ENCODE results near the gene TBC1D1.

TBC1D1 gene

DNA sequence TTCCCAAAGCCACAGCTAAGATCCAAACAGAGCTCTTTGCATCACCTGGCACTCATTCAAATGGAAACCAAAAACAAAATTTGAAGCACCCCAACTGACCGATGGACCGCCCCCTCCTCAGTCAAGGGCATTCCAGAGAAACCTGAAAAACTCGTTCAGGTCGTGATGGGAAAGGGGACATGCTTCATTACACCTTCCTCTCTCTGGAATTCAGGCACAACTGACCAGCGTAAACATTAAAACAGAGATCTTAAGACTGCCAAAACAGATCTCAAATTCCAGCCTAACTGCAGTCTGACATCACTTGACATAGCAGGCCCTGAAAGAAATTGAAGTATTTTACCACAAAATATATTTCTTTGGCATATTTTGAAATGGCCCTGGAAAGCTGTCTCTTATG, 97.8 kb downstream of the TBC1D1 start:
- Histone ChIP-seq H3K9ac (ENCODE audit: low read length) (no peak overlapping the region), H3K36me3 (replicated peaks; ENCODE audit: insufficient read depth, low read length) (no peaks in the 10 kb centered on the region), H3K4me1 (ENCODE audit: low read length) (peaks cover under 1% of the 10 kb centered on the region; the same call in 1 of the 2 replicates), H3F3A (ENCODE audit: insufficient read depth, low read length) (no peaks in the 10 kb centered on the region), H3K4me3 (ENCODE audit: low read length) (no peak overlapping the region), H2AFZ (ENCODE audit: low read length) (no peak overlapping the region), H3K27ac (ENCODE audit: low read length) (no peak overlapping the region), H4K20me1 (ENCODE audit: insufficient read depth, low read length) (no peaks in the 10 kb centered on the region), H3K9me3 (replicated peaks; ENCODE audit: insufficient read depth, low read length) (no peaks in the 10 kb centered on the region), H3K27me3 (replicated peaks; ENCODE audit: insufficient read depth, low read length) (no peaks in the 10 kb centered on the region), H3K4me2 (ENCODE audit: low read depth, low read length) (no peak overlapping the region), H3K79me2 (ENCODE audit: low read length) (peaks cover 79% of the 10 kb centered on the region), H3K9me2 (replicated peaks; ENCODE audit: insufficient read depth, low read length) (no peaks in the 10 kb centered on the region)
- DNase-seq, result no peak
- TF ChIP-seq, protein P1, sequence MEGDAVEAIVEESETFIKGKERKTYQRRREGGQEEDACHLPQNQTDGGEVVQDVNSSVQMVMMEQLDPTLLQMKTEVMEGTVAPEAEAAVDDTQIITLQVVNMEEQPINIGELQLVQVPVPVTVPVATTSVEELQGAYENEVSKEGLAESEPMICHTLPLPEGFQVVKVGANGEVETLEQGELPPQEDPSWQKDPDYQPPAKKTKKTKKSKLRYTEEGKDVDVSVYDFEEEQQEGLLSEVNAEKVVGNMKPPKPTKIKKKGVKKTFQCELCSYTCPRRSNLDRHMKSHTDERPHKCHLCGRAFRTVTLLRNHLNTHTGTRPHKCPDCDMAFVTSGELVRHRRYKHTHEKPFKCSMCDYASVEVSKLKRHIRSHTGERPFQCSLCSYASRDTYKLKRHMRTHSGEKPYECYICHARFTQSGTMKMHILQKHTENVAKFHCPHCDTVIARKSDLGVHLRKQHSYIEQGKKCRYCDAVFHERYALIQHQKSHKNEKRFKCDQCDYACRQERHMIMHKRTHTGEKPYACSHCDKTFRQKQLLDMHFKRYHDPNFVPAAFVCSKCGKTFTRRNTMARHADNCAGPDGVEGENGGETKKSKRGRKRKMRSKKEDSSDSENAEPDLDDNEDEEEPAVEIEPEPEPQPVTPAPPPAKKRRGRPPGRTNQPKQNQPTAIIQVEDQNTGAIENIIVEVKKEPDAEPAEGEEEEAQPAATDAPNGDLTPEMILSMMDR (IDR thresholded peaks at IDR 0.05; ENCODE audit: low read length), result no peak
- TF ChIP-seq EZH2phosphoT487 (IDR thresholded peaks at IDR 0.05; ENCODE audit: low read length) (no peak), EZH2 (optimal IDR thresholded peaks at IDR 0.05; ENCODE audit: low read depth, low read length) (no peak)

DNA sequence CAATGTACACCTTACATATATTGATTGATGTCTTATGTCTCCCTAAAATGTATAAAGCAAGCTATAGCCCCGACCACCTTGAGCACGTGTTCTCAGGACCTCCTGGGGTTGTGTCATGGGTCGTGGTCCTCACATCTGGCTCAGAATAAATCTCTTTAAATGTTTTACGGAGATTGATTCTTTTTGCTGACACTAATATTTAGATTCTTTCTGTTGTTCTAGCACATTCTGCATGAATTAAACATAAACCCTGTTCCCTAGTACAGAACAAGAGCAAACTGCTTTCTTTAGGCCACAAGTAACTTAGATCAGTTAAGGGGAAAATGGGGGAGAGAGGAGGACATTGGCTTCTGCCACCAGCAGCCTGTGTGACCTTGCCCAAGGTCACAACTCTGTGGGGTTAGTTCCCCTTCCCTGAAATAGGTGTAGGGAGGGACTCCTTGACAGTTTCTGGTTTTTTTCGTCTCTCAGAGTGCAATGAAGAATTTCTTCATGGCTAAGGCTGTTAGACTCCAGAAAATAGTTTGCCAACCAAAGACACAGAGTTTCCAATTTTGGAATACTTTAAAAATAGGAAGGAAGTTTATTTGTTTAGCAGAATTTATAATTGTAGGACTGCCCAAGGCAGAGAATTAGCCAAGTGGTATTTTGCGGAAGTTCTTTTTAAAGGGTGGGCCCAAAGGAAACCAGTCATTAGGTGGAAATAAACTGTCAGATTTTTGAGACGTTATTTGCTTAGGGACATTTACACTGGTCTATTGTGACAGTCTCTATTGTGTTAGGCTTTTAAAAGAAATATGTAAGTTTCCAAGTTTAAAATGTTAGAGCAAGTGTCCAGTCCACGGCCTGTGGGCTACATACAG, 98.7 kb downstream of the TBC1D1 start:
- H3K27me3 ChIP-seq (replicated peaks; ENCODE audit: insufficient read depth, low read length), result no peaks in the 10 kb centered on the region
- no peaks in the 10 kb centered on the region for H3K36me3 ChIP-seq (replicated peaks; ENCODE audit: insufficient read depth, low read length)
- peaks cover 9% of the 10 kb centered on the region for H3K4me1 ChIP-seq (ENCODE audit: low read length)
- no peak for DNase-seq
- no peak overlapping the region for H3K9ac ChIP-seq (ENCODE audit: low read length)
- no peak overlapping the region for H3K4me3 ChIP-seq (ENCODE audit: low read length)
- TF ChIP-seq EZH2phosphoT487 (IDR thresholded peaks at IDR 0.05; ENCODE audit: low read length) (no peak), EZH2 (optimal IDR thresholded peaks at IDR 0.05; ENCODE audit: low read depth, low read length) (no peak)
- TF ChIP-seq, protein P1 (IDR thresholded peaks at IDR 0.05; ENCODE audit: low read length), result no peak
- no peak overlapping the region for H3K27ac ChIP-seq (ENCODE audit: low read length)
- H3K79me2 ChIP-seq (ENCODE audit: low read length), result peaks cover 78% of the 10 kb centered on the region
- H3K9me2 ChIP-seq (replicated peaks; ENCODE audit: insufficient read depth, low read length), result no peaks in the 10 kb centered on the region
- no peaks in the 10 kb centered on the region for H3K9me3 ChIP-seq (replicated peaks; ENCODE audit: insufficient read depth, low read length)
- H3F3A ChIP-seq (ENCODE audit: insufficient read depth, low read length), result 0 out of 2 replicates have a peak, but pooled peaks cover 3% of the 10 kb centered on the region
- H4K20me1 ChIP-seq (ENCODE audit: insufficient read depth, low read length), result no peaks in the 10 kb centered on the region
- no peak overlapping the region for H2AFZ ChIP-seq (ENCODE audit: low read length)
- no peak overlapping the region for H3K4me2 ChIP-seq (ENCODE audit: low read depth, low read length)

DNA sequence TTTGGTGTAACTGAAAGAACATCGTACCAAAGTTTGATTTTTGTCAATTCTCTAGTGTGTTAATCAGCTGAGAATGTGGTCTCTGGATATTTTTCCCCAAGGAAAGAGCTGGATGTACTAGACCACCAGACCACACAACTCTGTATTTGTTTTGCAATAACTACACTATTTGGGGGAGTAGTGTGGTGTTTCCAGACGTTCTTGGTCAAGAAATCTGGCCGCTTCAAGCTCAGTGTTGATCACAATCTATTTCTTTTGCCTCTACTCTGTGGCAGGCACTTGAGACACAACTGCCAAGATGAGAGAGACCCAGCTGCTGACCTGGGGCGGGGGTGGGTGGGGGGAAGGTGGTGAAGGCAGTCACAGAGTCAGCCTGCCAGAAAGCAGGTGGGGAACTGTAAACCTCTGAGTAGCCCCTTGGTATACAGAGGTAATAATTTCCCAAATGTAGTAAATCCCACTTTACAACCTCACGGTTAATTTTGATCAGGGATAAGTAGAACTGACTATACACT, 99.9 kb downstream of the TBC1D1 start:
- TF ChIP-seq EZH2 (optimal IDR thresholded peaks at IDR 0.05; ENCODE audit: low read depth, low read length) (no peak), EZH2phosphoT487 (IDR thresholded peaks at IDR 0.05; ENCODE audit: low read length) (no peak)
- TF ChIP-seq, protein P1 (IDR thresholded peaks at IDR 0.05; ENCODE audit: low read length), result no peak
- H3K9ac ChIP-seq (ENCODE audit: low read length), result no peak overlapping the region
- no peak for DNase-seq
- peaks cover 15% of the 10 kb centered on the region for H3K4me1 ChIP-seq (ENCODE audit: low read length)
- no peak overlapping the region for H3K27ac ChIP-seq (ENCODE audit: low read length)
- no peaks in the 10 kb centered on the region for H3K36me3 ChIP-seq (replicated peaks; ENCODE audit: insufficient read depth, low read length)
- 0 out of 2 replicates have a peak, but pooled peaks cover 11% of the 10 kb centered on the region for H3F3A ChIP-seq (ENCODE audit: insufficient read depth, low read length)
- no peaks in the 10 kb centered on the region for H4K20me1 ChIP-seq (ENCODE audit: insufficient read depth, low read length)
- no peaks in the 10 kb centered on the region for H3K9me3 ChIP-seq (replicated peaks; ENCODE audit: insufficient read depth, low read length)
- peaks cover 76% of the 10 kb centered on the region for H3K79me2 ChIP-seq (ENCODE audit: low read length)
- no peaks in the 10 kb centered on the region for H3K27me3 ChIP-seq (replicated peaks; ENCODE audit: insufficient read depth, low read length)
- no peak overlapping the region for H3K4me3 ChIP-seq (ENCODE audit: low read length)
- H3K4me2 ChIP-seq (ENCODE audit: low read depth, low read length), result no peak overlapping the region
- H2AFZ ChIP-seq (ENCODE audit: low read length), result no peak overlapping the region
- H3K9me2 ChIP-seq (replicated peaks; ENCODE audit: insufficient read depth, low read length), result no peaks in the 10 kb centered on the region

All from MM.1S (cell line).